Fibroblast of lung (primary cell): Measurements from ENCODE around the gene LAMB3.

Experiments
- EZH2 ChIP-seq: IDR thresholded peaks from 2 replicates; pipeline ENCODE4 v1.5.1; 2012; ENCODE audit warnings: low read length, control low read depth, mild to moderate bottlenecking; ENCODE audit errors: missing control alignments
- TF ChIP-seq, protein P1 (sequence below), 2 donors: IDR thresholded peaks in 1 of 2; conservative IDR thresholded peaks in 1 of 2; 1 replicate in 1 of 2; 2 replicates in 1 of 2; pipeline ENCODE4 v1.5.1; 2011 to 2012; ENCODE audit warnings: low read length in 2 of 2, control low read depth in 1 of 2, inconsistent platforms in 1 of 2, low read depth in 1 of 2, mild to moderate bottlenecking in 1 of 2

DNA sequence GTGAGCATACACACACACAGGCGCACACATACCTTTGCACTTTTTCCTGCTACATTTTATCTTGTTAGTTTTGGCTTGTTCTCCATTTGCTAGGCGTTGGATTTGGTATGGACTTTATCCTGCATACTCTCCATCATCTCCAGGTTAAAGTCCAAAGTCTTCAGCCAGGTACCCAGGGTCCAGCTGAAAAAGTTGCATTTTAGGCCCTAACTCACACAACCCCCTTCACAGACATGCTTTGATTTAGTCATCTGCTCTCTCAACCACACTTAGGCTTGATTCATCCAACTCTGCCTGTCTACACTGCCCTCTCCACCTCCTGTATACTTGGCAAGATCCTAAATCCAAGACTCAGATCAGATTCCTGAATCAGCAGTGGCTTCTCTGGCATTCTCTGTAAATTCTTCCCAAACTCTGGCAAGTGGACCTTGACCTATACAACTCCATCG is 10.7 kb upstream of the LAMB3 start:
- no peak for TF ChIP-seq EZH2
- TF ChIP-seq, protein P1, sequence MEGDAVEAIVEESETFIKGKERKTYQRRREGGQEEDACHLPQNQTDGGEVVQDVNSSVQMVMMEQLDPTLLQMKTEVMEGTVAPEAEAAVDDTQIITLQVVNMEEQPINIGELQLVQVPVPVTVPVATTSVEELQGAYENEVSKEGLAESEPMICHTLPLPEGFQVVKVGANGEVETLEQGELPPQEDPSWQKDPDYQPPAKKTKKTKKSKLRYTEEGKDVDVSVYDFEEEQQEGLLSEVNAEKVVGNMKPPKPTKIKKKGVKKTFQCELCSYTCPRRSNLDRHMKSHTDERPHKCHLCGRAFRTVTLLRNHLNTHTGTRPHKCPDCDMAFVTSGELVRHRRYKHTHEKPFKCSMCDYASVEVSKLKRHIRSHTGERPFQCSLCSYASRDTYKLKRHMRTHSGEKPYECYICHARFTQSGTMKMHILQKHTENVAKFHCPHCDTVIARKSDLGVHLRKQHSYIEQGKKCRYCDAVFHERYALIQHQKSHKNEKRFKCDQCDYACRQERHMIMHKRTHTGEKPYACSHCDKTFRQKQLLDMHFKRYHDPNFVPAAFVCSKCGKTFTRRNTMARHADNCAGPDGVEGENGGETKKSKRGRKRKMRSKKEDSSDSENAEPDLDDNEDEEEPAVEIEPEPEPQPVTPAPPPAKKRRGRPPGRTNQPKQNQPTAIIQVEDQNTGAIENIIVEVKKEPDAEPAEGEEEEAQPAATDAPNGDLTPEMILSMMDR (conservative IDR thresholded peaks at IDR 0.05 in 1 of 2, IDR thresholded peaks at IDR 0.05 in 1 of 2; ENCODE audit: low read depth in 1 of 2, low read length in 2 of 2): no peak
